Eye (tissue), 1 donor: ENCODE data around the gene FAM98C.
"Not testable (repeated sequence)": the region's sequence is repeated elsewhere in the genome, so short reads cannot be mapped to it uniquely, and the experiment has no call there.

Source experiments
- DNase-seq: peaks from one replicate; pipeline ENCODE4 v3.0.0-alpha.2; 2015

FAM98C gene

DNA sequence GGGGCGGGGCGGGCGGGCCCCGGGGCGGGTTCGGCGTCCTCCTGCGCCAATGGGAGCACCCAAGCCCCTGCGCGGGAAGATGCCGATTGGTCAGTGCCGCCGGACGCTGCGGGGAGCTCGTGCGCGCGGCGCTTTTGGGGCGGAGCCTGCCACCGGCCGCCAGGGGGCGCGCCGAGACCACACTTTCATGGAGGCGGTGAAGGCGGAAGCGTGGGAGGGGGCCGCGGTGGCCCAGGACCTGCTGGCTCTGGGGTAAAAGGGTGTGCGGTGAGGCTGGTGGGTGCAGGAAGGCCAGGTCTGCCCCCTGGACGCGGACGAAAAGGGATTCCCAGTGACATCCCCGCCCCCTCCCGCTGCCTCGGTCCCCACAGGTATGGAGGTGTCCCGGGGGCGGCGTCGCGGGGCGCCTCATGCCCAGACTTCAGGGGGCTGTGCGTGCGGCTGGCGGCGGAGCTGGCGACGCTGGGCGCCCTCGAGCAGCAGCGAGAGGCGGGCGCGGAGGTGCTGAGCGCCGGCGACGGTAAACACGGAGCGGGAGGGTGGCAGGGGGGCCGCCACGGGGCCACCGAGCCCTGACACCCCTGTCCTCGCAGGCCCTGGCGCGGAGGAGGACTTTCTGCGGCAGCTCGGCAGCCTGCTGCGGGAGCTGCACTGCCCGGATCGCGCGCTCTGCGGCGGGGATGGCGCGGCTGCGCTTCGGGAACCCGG lies at the start of gene FAM98C:
FAM98C (plus strand) TSS at position 127 of the 708 bp plus-strand sequence; CDS start at position 188, 61 bp downstream.
- peak; percentile 99 for DNase-seq

DNA sequence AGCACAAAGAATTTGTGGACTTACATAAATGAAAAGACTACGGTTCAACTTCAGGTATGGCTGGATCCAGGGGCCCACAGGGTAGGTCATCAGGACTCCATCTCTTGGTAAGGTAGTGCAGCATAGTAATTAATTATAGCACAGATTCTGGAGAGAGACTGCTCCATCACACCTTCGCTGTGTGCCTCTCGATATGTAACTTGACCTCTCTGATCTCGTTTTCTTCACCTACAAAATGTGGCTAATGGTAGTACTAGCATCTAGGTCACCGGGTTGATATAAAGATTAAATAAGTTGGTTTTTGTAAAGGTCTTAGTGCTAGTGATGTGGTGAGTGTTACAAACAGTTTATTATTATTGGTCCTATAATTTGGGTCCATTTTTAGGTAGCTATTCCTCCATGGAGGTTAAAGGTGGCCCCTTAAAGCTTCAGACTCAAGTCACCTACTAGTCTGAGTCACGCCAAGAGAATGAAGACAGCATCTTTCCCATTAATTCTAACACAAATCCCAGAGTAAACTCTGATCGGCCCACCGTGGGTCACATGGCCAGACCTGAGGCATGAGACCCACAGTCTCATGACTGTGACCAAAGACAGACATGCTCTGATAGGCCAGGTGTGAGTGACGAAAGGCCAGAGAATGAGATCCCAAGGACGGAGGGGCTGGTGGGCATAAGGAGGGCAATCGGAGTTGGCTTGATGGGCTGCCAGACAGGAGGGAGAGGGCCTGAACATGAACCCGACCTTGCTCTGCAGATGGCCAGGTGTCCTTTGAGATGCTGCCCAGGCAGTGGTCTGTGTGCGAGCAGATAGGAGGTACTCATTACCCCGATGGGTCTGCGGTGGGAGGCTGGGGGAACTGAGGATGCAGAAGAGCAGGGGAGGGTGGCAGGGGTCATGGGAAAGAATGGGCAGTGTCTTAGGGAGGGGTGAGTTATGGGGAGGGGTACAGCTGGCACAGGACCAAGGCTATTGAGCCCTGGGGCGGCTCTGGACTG lies 46.9 kb upstream of the FAM98C start:
- DNase-seq, result no peak

DNA sequence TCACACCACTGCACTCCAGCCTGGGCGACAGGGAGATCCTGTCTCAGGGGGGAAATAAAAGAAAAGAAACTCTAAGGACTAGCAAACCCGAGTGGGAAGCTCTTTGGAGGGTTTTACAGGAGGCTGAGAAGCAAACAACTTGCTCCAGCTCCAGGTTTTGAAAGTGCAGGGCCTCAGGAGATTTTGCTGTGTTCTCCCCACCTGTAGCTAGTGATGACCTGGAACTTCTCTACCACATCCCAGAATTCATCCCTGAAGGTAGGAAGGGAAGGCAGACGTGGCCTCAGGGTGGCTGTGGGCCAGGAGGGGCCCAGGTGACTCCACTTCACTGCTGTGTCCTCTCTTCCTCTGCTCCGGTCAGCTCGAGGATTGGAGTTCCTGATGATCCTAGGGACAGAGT lies 44.8 kb upstream of the FAM98C start:
- no peak for DNase-seq

- no peak for DNase-seq
These were observed 43.5 kb upstream of the FAM98C start for GRCh38 chr19:38359242-38360021.

GRCh38 chr19:38360351-38360750 lies 42.5 kb upstream of the FAM98C start:
- DNase-seq, result no peak

DNA sequence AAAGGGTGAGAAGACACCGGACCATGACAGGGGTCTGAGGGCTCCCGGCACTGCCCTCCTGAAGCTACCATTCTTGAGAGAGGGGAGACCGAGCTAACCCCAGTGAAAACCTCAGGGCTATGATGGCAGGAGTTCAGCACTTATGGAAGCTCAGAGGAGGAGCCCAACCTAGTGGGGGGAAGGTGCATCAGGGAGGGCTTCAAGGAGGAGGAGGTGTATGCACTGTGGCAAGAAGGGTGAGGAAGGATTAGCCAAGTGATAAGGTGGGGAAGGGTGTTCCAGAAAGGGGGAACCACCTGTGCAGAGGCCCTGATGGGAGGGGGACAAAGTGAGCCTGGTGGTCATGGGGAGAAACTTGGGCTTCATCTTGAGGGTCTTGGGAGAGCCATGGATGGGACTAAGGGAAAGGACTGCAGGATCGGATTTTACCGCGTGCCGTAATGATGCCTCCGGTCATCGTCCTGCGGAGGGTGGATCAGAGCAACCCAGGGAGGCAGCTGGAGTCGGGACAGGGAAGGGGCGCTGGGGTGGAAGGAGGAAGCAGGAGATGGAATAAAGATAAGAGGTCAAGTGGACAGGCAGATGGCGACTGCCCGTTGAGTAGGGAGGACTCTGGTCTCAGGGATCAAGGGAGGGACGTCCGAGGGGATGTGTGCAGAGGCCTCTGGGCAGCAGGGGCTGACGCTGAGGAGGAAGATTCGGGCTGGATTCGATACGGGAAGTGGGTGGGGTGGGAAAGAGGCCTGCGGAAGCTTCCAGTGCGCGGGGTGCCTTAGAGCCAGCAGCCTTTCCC lies 41.9 kb upstream of the FAM98C start:
- DNase-seq, result no peak

- peak; percentile 89 for DNase-seq
These were observed 41.2 kb upstream of the FAM98C start for GRCh38 chr19:38361633-38362075.

- DNase-seq, result peak; percentile 79
These were observed 40.6 kb upstream of the FAM98C start for GRCh38 chr19:38362076-38362945.

DNA sequence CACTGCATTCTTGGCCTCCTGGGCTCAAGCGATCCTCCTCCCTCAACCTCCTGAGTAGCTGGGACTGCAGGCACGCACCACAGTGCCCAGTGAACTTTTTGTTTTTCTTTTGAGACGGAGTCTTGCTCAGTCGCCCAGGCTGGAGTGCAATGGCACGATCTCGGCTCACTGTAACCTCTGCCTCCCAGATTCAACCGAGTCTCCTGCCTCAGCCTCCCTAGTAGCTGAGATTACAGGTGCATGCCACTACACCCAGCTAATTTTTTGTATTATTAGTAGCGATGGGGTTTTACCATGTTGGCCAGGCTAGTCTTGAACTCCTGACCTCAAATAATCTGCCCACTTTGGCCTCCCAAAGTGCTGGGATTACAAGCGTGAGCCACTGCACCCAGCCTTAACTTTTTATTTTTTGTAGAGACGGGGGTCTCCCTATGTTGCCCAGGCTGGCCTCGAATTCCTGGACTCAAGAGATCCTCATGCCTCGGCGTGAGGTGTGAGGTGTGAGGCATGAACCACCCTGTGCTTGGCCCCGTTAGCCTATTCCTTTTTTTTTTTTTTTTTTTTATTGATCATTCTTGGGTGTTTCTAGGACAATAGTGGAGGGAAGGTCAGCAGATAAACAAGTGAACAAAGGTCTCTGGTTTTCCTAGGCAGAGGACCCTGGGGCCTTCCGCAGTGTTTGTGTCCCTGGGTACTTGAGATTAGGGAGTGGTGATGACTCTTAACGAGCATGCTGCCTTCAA lies 39.8 kb upstream of the FAM98C start:
- not testable (repeated sequence) for DNase-seq

DNA sequence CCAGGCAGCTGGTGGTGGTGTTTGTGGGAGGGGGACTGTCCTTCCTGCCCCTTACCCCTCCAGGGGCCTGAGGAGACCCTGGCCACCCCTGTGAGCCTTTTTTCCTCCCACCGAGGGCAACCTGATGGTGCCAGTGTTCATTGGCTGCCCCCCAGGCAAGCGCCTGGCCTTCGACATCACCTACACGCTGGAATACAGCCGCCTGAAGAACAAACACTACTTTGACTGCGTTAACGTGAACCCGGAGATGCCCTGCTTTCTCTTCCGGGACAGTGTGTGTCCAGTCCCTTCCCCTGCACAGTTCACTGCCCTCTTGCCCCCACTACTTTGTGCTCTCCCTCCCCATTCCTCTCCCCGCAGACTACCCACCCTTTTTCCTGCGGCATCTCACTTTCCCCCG lies 35.9 kb upstream of the FAM98C start:
- no peak for DNase-seq

- DNase-seq, result no peak
These were observed 33.3 kb upstream of the FAM98C start for GRCh38 chr19:38369584-38369983.

GRCh38 chr19:38370299-38370698 lies 32.6 kb upstream of the FAM98C start:
- no peak for DNase-seq

GRCh38 chr19:38371081-38371480 lies 31.8 kb upstream of the FAM98C start:
- no peak for DNase-seq

DNA sequence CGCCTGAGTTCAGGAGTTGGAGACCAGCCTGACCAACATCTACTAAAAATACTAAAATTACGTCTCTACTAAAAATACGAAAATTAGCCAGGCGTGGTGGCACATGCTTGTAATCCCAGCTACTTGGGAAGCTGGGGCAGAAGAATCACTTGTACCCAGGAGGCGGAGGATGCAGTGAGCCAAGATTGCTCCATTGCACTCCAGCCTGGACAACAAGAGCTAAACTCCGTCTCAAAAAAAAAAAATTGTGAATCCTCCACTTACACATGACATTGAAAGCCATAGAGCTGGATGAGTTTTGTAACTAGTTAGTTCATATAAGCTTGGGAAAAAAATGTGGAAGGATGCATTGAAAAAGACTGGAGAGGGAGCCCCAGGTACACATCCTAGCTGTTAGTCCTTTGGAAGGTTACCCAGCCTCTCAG lies 29.0 kb upstream of the FAM98C start:
- no peak for DNase-seq

DNA sequence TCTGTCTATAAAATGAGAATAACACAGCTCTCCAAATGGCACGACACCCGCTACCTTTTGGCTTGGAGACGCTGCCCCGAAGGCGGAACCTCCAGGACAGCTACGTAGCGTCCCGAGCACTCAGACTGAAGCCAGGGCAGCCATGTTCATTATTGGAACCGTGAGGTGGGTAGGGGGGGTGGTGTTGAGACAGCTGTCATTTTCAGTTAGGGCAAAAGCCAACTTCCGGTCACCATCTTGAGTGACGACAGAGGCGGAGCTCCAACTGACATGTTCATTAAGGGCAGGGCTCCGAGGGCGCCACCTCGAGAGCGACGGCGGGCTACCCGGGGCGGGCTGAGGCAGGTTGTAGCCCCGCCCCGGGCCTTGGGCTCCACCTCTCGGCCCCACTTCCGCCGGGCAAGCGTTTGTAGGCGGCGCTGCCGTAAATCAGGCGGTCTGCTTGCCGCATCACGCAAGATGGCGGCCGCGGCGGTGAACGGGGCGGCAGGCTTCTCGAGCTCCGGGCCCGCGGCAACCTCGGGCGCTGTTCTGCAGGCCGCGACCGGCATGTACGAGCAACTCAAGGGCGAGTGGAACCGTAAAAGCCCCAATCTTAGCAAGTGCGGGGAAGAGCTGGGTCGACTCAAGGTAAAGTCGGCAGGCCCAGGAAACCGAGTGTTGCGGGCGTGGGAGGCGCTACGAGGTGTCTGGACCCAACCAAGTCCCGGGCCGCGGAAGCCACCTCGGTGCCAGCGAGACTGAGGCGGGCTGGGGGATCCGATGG lies 28.4 kb upstream of the FAM98C start, which contains the start of gene PSMD8:
PSMD8 (plus strand) TSS at position 240 of the 766 bp plus-strand sequence; CDS start at position 271, 31 bp downstream.
- peak; percentile 99 for DNase-seq

- no peak for DNase-seq
These were observed 27.8 kb upstream of the FAM98C start for GRCh38 chr19:38375098-38375493.

DNA sequence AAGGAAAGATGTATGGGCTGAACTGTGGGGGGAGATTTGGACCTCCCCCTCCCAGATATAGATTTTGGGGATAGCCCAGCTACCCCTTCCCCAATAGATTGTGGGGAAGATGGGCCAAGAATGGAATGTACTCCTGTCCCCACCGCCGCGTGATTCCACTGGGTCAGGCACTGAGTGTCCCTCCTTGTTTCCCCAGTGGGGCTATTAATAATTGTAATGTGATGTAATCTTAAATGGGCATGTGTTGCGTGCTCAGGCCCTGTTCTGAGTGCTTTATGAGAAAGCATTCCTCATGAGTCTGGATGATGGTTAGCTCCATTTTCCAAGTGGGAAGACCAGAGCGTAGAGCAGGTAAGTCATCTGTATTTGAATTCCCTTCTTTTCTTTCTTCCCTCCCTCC lies 27.1 kb upstream of the FAM98C start:
- DNase-seq, result no peak

DNA sequence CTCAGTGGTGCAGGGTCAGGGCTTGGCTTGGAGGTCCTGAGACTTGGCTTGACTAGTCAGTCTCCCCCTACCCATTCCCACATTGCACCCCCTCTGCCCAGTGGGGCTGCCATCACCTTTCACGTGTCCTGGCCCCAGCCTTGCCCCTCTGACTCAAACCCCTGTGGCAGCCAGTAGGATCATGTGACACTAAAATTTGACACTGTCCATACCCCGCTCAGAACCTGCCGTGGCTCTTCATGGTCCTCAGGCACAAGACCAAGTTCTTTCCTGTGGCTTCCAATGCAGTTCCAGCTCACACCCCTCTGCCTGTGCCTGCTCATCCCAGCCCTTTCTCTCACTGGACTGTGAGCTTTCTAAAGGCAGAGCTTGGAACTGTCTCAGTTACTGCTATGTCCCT lies 26.3 kb upstream of the FAM98C start:
- no peak for DNase-seq

- no peak for DNase-seq
These were observed 25.8 kb upstream of the FAM98C start for GRCh38 chr19:38377052-38377451.
